ENCODE measurements around the gene SH3PXD2A. TPM values are rescaled to one million over a fixed set of nuclear protein-coding genes. Genes with fewer than 3 reads are reported as not detected.

SH3PXD2A gene
- total RNA-seq, 1 donor from 2014 or later, result 12.2 TPM

- Histone ChIP-seq H3K4me3 (ENCODE audit: low read depth, low read length) (no peak overlapping the region), H3K27me3 (ENCODE audit: control insufficient read depth, insufficient read depth, low read length) (peaks cover 43% of the 10 kb centered on the region), H3K36me3 (ENCODE audit: control insufficient read depth, insufficient read depth, low read length) (no peaks in the 10 kb centered on the region)
- no peak for DNase-seq (ENCODE audit: low read depth)
- no peak for TF ChIP-seq CTCF (IDR thresholded peaks at IDR 0.05; ENCODE audit: insufficient read depth, low read length, poor library complexity, severe bottlenecking)
Measured at GRCh38 chr10:103557455-103557854, 297.9 kb downstream of the SH3PXD2A start.

GRCh38 chr10:103556383-103557007 lies 298.9 kb downstream of the SH3PXD2A start:
- Histone ChIP-seq H3K27me3 (ENCODE audit: control insufficient read depth, insufficient read depth, low read length) (peaks cover 52% of the 10 kb centered on the region), H3K4me3 (ENCODE audit: low read depth, low read length) (no peak overlapping the region), H3K36me3 (ENCODE audit: control insufficient read depth, insufficient read depth, low read length) (no peaks in the 10 kb centered on the region)
- TF ChIP-seq CTCF (IDR thresholded peaks at IDR 0.05; ENCODE audit: insufficient read depth, low read length, poor library complexity, severe bottlenecking), result no peak
- DNase-seq (ENCODE audit: low read depth), result no peak

GRCh38 chr10:103555712-103556111 lies 299.7 kb downstream of the SH3PXD2A start:
- Histone ChIP-seq H3K36me3 (ENCODE audit: control insufficient read depth, insufficient read depth, low read length) (no peaks in the 10 kb centered on the region), H3K4me3 (ENCODE audit: low read depth, low read length) (no peak overlapping the region), H3K27me3 (ENCODE audit: control insufficient read depth, insufficient read depth, low read length) (peaks cover 52% of the 10 kb centered on the region)
- DNase-seq (ENCODE audit: low read depth), result no peak
- no peak for TF ChIP-seq CTCF (IDR thresholded peaks at IDR 0.05; ENCODE audit: insufficient read depth, low read length, poor library complexity, severe bottlenecking)

- Histone ChIP-seq H3K4me3 (ENCODE audit: low read depth, low read length) (peak overlapping the region; percentile 23), H3K36me3 (ENCODE audit: control insufficient read depth, insufficient read depth, low read length) (no peaks in the 10 kb centered on the region), H3K27me3 (ENCODE audit: control insufficient read depth, insufficient read depth, low read length) (peaks cover 54% of the 10 kb centered on the region)
- no peak for DNase-seq (ENCODE audit: low read depth)
- TF ChIP-seq CTCF (IDR thresholded peaks at IDR 0.05; ENCODE audit: insufficient read depth, low read length, poor library complexity, severe bottlenecking), result no peak
Measured at GRCh38 chr10:103555325-103555649, 300.1 kb downstream of the SH3PXD2A start.

GRCh38 chr10:103554488-103555324 lies 300.7 kb downstream of the SH3PXD2A start:
- peaks cover 53% of the 10 kb centered on the region for H3K27me3 ChIP-seq (ENCODE audit: control insufficient read depth, insufficient read depth, low read length)

More at GRCh38 chr10:103554488-103555324, 300.7 kb downstream of the SH3PXD2A start:
- H3K4me3 ChIP-seq (ENCODE audit: low read depth, low read length), result peak overlapping the region; percentile 23
- no peaks in the 10 kb centered on the region for H3K36me3 ChIP-seq (ENCODE audit: control insufficient read depth, insufficient read depth, low read length)
- TF ChIP-seq CTCF (IDR thresholded peaks at IDR 0.05; ENCODE audit: insufficient read depth, low read length, poor library complexity, severe bottlenecking), result no peak
- peak; percentile 14 for DNase-seq (ENCODE audit: low read depth)
